OCI-LY3 (cell line): ENCODE measurements around the gene CIT.

Experiments used
- H2AFZ ChIP-seq: fragments of 200-600, 300-600 bp; shearing (Covaris generic); 2 replicates; pipeline ENCODE4 v1.6.0; 2014; ENCODE audit warnings: antibody characterized with exemption, low read depth, low read length
- H3K27ac ChIP-seq: fragments of 200-600, 300-600 bp; sonication (generic); 2 replicates; pipeline ENCODE4 v1.5.1; 2014; ENCODE audit warnings: mild to moderate bottlenecking, low read length, moderate library complexity, mixed read lengths
- H3K27me3 ChIP-seq: fragments of 200-600, 300-600 bp; sonication (generic); 2 replicates; pipeline ENCODE4 v1.6.1; 2014; ENCODE audit warnings: low read depth, low read length, mixed read lengths
- H3K36me3 ChIP-seq: fragments of 200-600, 300-600 bp; sonication (generic); replicated peaks from 2 replicates; pipeline ENCODE3; 2014; ENCODE audit warnings: low read depth, low read length, mixed read lengths
- H3K4me1 ChIP-seq: fragments of 300-600, 200-600 bp; sonication (generic); 2 replicates; pipeline ENCODE4 v1.6.1; 2014; ENCODE audit warnings: low read length, mixed read lengths
- H3K4me2 ChIP-seq: fragments of 200-600, 300-600 bp; sonication (generic); 2 replicates; pipeline ENCODE4 v1.6.1; 2014; ENCODE audit warnings: low read length, mixed read lengths
- H3K4me3 ChIP-seq: fragments of 300-600, 200-600 bp; sonication (generic); 2 replicates; pipeline ENCODE4 v1.5.1; 2014; ENCODE audit warnings: antibody characterized with exemption, mild to moderate bottlenecking, low read length, moderate library complexity
- H3K79me2 ChIP-seq: fragments of 300-600, 200-600 bp; shearing (Covaris generic); 2 replicates; pipeline ENCODE4 v1.6.1; 2014; ENCODE audit warnings: mild to moderate bottlenecking, low read length, mixed read lengths
- H3K9ac ChIP-seq: fragments of 300-600, 200-600 bp; shearing (Covaris generic); 2 replicates; pipeline ENCODE4 v1.6.0; 2014; ENCODE audit warnings: mild to moderate bottlenecking, low read length, moderate library complexity
- H3K9me3 ChIP-seq: fragments of 200-600, 300-600 bp; shearing (Covaris generic); 2 replicates; pipeline ENCODE4 v1.6.1; 2014; ENCODE audit warnings: low read length, mixed read lengths; ENCODE audit not compliant: insufficient read depth
- H4K20me1 ChIP-seq: fragments of 200-600, 300-600 bp; sonication (generic); 2 replicates; pipeline ENCODE4 v1.6.1; 2016; ENCODE audit warnings: low read length, mixed read lengths; ENCODE audit not compliant: insufficient read depth
- EZH2phosphoT487 ChIP-seq: fragments of 200-600 bp; shearing (Covaris generic); IDR thresholded peaks from 2 replicates; pipeline ENCODE4 v1.6.1; 2018; ENCODE audit warnings: antibody characterized with exemption, mixed run types, low read depth
- TF ChIP-seq, protein P1 (sequence below): fragments of 200-600, 300-600 bp; sonication (generic); IDR thresholded peaks from 2 replicates; pipeline ENCODE4 v1.5.1; 2014; ENCODE audit warnings: antibody characterized with exemption, low read length, low read depth

CIT gene

DNA sequence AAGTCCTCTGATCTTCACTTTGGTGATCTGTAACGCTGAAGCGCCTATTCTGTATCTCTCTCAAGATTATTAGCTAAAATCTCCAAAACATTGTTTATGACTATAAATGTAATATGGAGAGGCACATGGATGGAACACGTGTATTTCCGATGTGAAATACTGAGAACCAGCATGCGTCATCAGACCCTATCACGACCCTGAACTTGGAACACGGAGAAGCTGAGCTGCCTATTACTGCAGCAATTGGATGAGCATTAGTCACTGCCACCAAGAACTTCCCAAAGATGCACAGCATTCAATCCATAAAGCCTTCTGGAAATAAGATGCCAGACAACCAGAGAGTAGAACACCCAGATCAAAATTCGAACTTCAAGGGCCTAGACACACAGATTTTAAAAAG, 147.2 kb downstream of the CIT start:
- no peaks in the 10 kb centered on the region for H3K79me2 ChIP-seq
- no peak overlapping the region for H3K9ac ChIP-seq
- no peak overlapping the region for H3K27ac ChIP-seq
- H3K4me3 ChIP-seq = no peak overlapping the region
- no peak overlapping the region for H3K4me2 ChIP-seq
- H3K36me3 ChIP-seq = peaks cover 15% of the 10 kb centered on the region
- no peaks in the 10 kb centered on the region for H3K9me3 ChIP-seq
- no peak overlapping the region for H2AFZ ChIP-seq
- no peaks in the 10 kb centered on the region for H4K20me1 ChIP-seq
- no peaks in the 10 kb centered on the region for H3K4me1 ChIP-seq
- no peaks in the 10 kb centered on the region for H3K27me3 ChIP-seq
- TF ChIP-seq EZH2phosphoT487 = no peak
- TF ChIP-seq, protein P1, sequence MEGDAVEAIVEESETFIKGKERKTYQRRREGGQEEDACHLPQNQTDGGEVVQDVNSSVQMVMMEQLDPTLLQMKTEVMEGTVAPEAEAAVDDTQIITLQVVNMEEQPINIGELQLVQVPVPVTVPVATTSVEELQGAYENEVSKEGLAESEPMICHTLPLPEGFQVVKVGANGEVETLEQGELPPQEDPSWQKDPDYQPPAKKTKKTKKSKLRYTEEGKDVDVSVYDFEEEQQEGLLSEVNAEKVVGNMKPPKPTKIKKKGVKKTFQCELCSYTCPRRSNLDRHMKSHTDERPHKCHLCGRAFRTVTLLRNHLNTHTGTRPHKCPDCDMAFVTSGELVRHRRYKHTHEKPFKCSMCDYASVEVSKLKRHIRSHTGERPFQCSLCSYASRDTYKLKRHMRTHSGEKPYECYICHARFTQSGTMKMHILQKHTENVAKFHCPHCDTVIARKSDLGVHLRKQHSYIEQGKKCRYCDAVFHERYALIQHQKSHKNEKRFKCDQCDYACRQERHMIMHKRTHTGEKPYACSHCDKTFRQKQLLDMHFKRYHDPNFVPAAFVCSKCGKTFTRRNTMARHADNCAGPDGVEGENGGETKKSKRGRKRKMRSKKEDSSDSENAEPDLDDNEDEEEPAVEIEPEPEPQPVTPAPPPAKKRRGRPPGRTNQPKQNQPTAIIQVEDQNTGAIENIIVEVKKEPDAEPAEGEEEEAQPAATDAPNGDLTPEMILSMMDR = no peak

DNA sequence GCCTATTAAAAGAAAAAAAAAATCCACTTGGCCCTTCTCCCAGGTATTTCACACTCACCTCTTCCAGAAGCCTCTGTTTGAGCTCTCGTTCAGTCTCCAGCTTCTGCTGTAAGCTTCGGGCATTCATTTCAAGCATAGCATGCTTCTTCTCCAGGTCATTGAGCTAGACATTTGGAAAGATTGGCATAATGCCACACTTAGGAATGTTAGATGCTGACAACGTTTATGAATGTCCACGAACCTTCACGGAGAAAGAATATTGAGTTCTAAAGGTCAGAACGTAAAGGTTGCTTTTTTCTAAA, 148.7 kb downstream of the CIT start:
- H3K27ac ChIP-seq = no peak overlapping the region
- H3K4me3 ChIP-seq = no peak overlapping the region
- H3K27me3 ChIP-seq = no peaks in the 10 kb centered on the region
- no peaks in the 10 kb centered on the region for H3K4me1 ChIP-seq
- no peaks in the 10 kb centered on the region for H3K9me3 ChIP-seq
- peaks cover 9% of the 10 kb centered on the region for H3K36me3 ChIP-seq
- H3K9ac ChIP-seq = no peak overlapping the region
- no peaks in the 10 kb centered on the region for H3K79me2 ChIP-seq
- no peaks in the 10 kb centered on the region for H4K20me1 ChIP-seq
- no peak overlapping the region for H3K4me2 ChIP-seq
- no peak overlapping the region for H2AFZ ChIP-seq
- TF ChIP-seq EZH2phosphoT487 = no peak
- TF ChIP-seq, protein P1 = no peak

DNA sequence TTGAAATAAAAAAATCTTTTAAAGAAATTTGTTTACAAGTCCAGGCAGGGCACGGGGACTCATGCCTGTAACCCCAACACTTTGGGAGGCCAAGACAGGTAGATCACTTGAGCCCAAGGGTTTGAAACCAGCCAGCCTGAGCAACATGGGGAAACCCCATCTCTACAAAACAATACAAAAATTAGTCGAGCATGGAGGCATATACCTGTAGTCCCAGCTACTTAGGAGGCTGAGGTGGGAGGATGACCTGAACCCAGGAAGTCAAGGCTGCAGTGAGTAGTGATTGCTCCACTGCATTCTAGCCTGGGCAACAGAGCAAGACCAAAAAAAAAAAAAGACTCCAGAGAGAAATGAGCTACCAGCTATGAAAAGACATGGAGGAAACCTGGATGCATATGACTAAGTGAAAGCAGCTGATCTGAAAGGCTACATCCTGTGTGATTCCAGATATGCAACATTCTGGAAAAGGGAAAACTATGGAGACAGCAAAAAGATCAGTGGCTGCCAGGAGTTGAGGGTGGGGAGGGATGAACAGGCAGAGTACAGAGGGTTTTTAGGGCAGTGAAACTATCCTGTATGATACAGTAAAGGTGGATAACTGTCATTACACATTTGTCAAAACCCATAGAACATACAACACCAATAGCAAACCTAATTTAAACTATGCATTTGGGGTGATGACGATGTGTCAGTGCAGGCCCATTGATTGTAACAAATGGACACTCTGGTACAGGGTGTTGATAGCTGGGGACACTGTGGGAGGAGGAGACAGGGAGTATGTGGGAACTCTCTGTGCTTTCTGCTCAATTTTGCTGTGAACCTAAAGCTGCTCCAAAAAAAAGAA, 149.3 kb downstream of the CIT start:
- no peaks in the 10 kb centered on the region for H3K79me2 ChIP-seq
- no peak overlapping the region for H2AFZ ChIP-seq
- H3K9ac ChIP-seq = no peak overlapping the region
- H3K36me3 ChIP-seq = peaks cover 8% of the 10 kb centered on the region
- H4K20me1 ChIP-seq = no peaks in the 10 kb centered on the region
- no peak overlapping the region for H3K4me3 ChIP-seq
- no peaks in the 10 kb centered on the region for H3K27me3 ChIP-seq
- H3K4me2 ChIP-seq = no peak overlapping the region
- no peaks in the 10 kb centered on the region for H3K4me1 ChIP-seq
- no peak for TF ChIP-seq EZH2phosphoT487
- TF ChIP-seq, protein P1 = no peak
- no peak overlapping the region for H3K27ac ChIP-seq
- no peaks in the 10 kb centered on the region for H3K9me3 ChIP-seq

DNA sequence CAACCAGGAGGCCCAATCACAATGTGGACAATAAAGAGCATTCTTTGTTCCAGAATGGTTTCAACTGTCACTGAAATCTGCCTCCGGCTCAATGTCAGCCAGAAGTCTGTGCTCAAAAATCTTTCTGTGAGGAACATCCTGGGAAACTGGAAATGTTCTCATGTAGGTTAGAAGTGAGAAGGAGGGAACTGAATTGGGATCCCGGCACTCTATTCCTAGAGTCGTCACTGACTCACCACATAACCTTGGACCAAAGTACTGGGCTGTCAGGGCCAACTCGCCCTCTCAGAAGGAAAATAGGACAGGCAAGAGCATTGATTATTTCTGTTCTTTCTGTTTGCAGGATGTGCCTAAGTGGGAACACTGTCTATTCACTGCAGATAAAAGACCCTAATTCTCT, 151.6 kb downstream of the CIT start:
- Histone ChIP-seq H2AFZ (no peak overlapping the region), H3K4me2 (no peak overlapping the region), H3K4me3 (no peak overlapping the region), H3K27ac (no peak overlapping the region), H3K36me3 (peaks cover 7% of the 10 kb centered on the region), H3K4me1 (no peaks in the 10 kb centered on the region), H3K9me3 (no peaks in the 10 kb centered on the region), H4K20me1 (no peaks in the 10 kb centered on the region), H3K9ac (no peak overlapping the region), H3K79me2 (no peaks in the 10 kb centered on the region), H3K27me3 (no peaks in the 10 kb centered on the region)
- TF ChIP-seq, protein P1 = no peak
- TF ChIP-seq EZH2phosphoT487 = no peak
